C4-2B (cell line): ENCODE measurements around the gene CLEC16A.

Experiments used
- CTCF ChIP-seq: fragments of 450-650 bp; conservative IDR thresholded peaks from 2 replicates; pipeline ENCODE4 v1.5.1; 2017; ENCODE audit warnings: mild to moderate bottlenecking
- ZFX ChIP-seq: fragments of 450-650 bp; IDR thresholded peaks from 2 replicates; pipeline ENCODE4 v1.6.1; 2017

DNA sequence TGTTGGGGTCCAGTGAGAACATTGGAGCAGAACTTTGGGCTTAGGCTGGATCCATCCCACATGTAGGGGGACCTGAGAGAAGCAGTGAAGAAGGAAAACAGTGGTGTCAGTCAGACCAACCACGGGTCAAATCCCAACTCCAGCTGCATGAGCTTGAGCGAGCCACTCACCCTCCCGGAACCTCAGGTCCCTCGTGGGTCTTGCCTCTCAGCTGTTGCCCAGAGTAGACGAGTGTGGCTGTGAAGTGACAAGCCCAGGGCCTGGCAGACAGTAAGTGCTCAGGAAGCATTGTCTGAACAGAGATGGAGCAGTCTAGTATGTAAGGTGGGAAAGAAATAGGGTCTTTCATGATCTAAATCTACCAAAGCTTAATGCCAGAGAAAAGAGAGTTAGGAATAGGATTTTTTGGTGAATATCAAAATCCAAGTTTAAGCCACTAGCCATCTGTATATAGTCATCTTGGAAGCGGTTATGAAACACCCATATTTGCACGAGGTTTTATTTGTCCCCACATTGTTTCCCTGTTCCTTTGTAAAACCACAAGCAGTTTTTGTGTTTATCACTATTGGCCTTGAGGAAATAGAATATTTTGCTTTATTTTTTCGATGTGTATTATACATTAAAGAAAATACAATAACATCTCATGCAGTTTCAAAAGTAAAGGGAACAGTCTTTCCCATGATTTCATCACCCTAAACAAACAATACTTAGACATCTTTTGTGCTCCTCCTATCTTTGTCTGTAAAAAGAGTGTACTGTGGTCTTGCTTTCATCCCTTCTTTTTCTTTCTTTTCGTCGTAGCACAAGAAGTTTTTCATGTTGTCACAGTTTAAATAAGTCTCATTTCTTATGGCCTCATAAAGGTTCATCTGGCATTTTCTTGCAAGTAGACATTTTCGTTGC lies 112.0 kb downstream of the CLEC16A start:
- TF ChIP-seq CTCF = no peak
- no peak for TF ChIP-seq ZFX
